HEK293 (cell line): ENCODE measurements around the gene LCN6.

ENCODE experiments used
- KLF9 ChIP-seq: fragments of 450-650 bp; formaldehyde crosslinking; IDR thresholded peaks from 2 replicates; pipeline ENCODE4 v1.5.1; 2016; ENCODE audit warnings: missing biosample characterization, missing genetic modification characterization, low read depth
- MEIS1 ChIP-seq: sonication (generic); formaldehyde crosslinking; IDR thresholded peaks from 2 replicates; pipeline ENCODE4 v1.8.1; 2022; ENCODE audit warnings: missing genetic modification reagents, mild to moderate bottlenecking, borderline replicate concordance
- OSR2 ChIP-seq: fragments of 450-650 bp; formaldehyde crosslinking; IDR thresholded peaks from 2 replicates; pipeline ENCODE4 v1.5.1; 2016; ENCODE audit warnings: missing biosample characterization, missing genetic modification characterization
- RBAK ChIP-seq: fragments of 450-650 bp; formaldehyde crosslinking; IDR thresholded peaks from 2 replicates; pipeline ENCODE4 v1.5.1; 2016; ENCODE audit warnings: missing biosample characterization, missing genetic modification characterization
- ZBTB20 ChIP-seq: fragments of 450-650 bp; formaldehyde crosslinking; IDR thresholded peaks from 2 replicates; pipeline ENCODE4 v1.5.1; 2016; ENCODE audit warnings: missing biosample characterization, missing genetic modification characterization
- ZBTB48 ChIP-seq: fragments of 450-650 bp; formaldehyde crosslinking; IDR thresholded peaks from 2 replicates; pipeline ENCODE4 v1.5.1; 2016; ENCODE audit warnings: missing biosample characterization, missing genetic modification characterization
- ZFP3 ChIP-seq: fragments of 450-650 bp; formaldehyde crosslinking; IDR thresholded peaks from 2 replicates; pipeline ENCODE4 v1.5.1; 2016; ENCODE audit warnings: low read depth, missing biosample characterization, missing genetic modification characterization
- ZIC2 ChIP-seq: fragments of 450-650 bp; formaldehyde crosslinking; IDR thresholded peaks from 2 replicates; pipeline ENCODE4 v1.5.1; 2016; ENCODE audit warnings: missing biosample characterization, missing genetic modification characterization
- ZNF112 ChIP-seq: fragments of 450-650 bp; formaldehyde crosslinking; IDR thresholded peaks from 2 replicates; pipeline ENCODE4 v1.5.0; 2017; ENCODE audit warnings: missing biosample characterization, missing genetic modification characterization
- ZNF114 ChIP-seq: fragments of 450-650 bp; formaldehyde crosslinking; IDR thresholded peaks from 2 replicates; pipeline ENCODE4 v1.5.0; 2017; ENCODE audit warnings: missing biosample characterization, missing genetic modification characterization
- ZNF138 ChIP-seq: fragments of 450-650 bp; formaldehyde crosslinking; IDR thresholded peaks from 2 replicates; pipeline ENCODE4 v1.5.1; 2016; ENCODE audit warnings: missing biosample characterization, missing genetic modification characterization, borderline replicate concordance
- ZNF174 ChIP-seq: fragments of 450-650 bp; formaldehyde crosslinking; IDR thresholded peaks from 2 replicates; pipeline ENCODE4 v1.5.0; 2017; ENCODE audit warnings: missing biosample characterization, mild to moderate bottlenecking, missing genetic modification characterization
- ZNF221 ChIP-seq: fragments of 450-650 bp; formaldehyde crosslinking; IDR thresholded peaks from 2 replicates; pipeline ENCODE4 v1.5.1; 2017; ENCODE audit warnings: missing biosample characterization, missing genetic modification characterization, borderline replicate concordance
- ZNF223 ChIP-seq: fragments of 450-650 bp; formaldehyde crosslinking; IDR thresholded peaks from 2 replicates; pipeline ENCODE4 v1.5.1; 2016; ENCODE audit warnings: missing biosample characterization, missing genetic modification characterization
- ZNF280D ChIP-seq: fragments of 450-650 bp; formaldehyde crosslinking; IDR thresholded peaks from 2 replicates; pipeline ENCODE4 v1.5.1; 2016; ENCODE audit warnings: missing biosample characterization, missing genetic modification characterization
- ZNF394 ChIP-seq: fragments of 450-650 bp; formaldehyde crosslinking; IDR thresholded peaks from 2 replicates; pipeline ENCODE4 v1.5.1; 2016; ENCODE audit warnings: missing biosample characterization, missing genetic modification characterization, mild to moderate bottlenecking, moderate library complexity, borderline replicate concordance
- ZNF416 ChIP-seq: fragments of 450-650 bp; formaldehyde crosslinking; IDR thresholded peaks from 2 replicates; pipeline ENCODE4 v1.5.1; 2016; ENCODE audit warnings: missing biosample characterization, missing genetic modification characterization
- ZNF473 ChIP-seq: fragments of 450-650 bp; formaldehyde crosslinking; IDR thresholded peaks from 2 replicates; pipeline ENCODE4 v1.5.1; 2017; ENCODE audit warnings: missing biosample characterization, missing genetic modification characterization
- ZNF501 ChIP-seq: fragments of 450-650 bp; formaldehyde crosslinking; IDR thresholded peaks from 2 replicates; pipeline ENCODE4 v1.5.1; 2016; ENCODE audit warnings: missing biosample characterization, missing genetic modification characterization
- ZNF530 ChIP-seq: fragments of 450-650 bp; formaldehyde crosslinking; IDR thresholded peaks from 2 replicates; pipeline ENCODE4 v1.5.1; 2016; ENCODE audit warnings: low read depth, missing biosample characterization, missing genetic modification characterization
- ZNF549 ChIP-seq: fragments of 450-650 bp; IDR thresholded peaks from 2 replicates; pipeline ENCODE4 v1.5.1; 2018; ENCODE audit warnings: missing biosample characterization, missing genetic modification characterization, mild to moderate bottlenecking, inconsistent platforms, moderate library complexity
- ZNF558 ChIP-seq: fragments of 450-650 bp; formaldehyde crosslinking; IDR thresholded peaks from 2 replicates; pipeline ENCODE4 v1.5.1; 2016; ENCODE audit warnings: missing biosample characterization, missing genetic modification characterization
- ZNF623 ChIP-seq: fragments of 450-650 bp; formaldehyde crosslinking; IDR thresholded peaks from 2 replicates; pipeline ENCODE4 v1.5.1; 2016; ENCODE audit warnings: missing biosample characterization, missing genetic modification characterization
- ZNF629 ChIP-seq: fragments of 450-650 bp; formaldehyde crosslinking; IDR thresholded peaks from 2 replicates; pipeline ENCODE4 v1.5.1; 2017; ENCODE audit warnings: missing biosample characterization, missing genetic modification characterization
- ZNF670 ChIP-seq: fragments of 450-650 bp; formaldehyde crosslinking; IDR thresholded peaks from 2 replicates; pipeline ENCODE4 v1.5.1; 2016; ENCODE audit warnings: missing biosample characterization, missing genetic modification characterization, low read depth
- ZNF677 ChIP-seq: fragments of 450-650 bp; IDR thresholded peaks from 2 replicates; pipeline ENCODE4 v1.5.0; 2018; ENCODE audit warnings: missing biosample characterization, mild to moderate bottlenecking, missing genetic modification characterization, moderate library complexity
- ZXDB ChIP-seq: fragments of 450-650 bp; formaldehyde crosslinking; IDR thresholded peaks from 2 replicates; pipeline ENCODE4 v1.5.1; 2016; ENCODE audit warnings: missing biosample characterization, missing genetic modification characterization
- TF ChIP-seq, protein P1 (sequence below): fragments of 450-650 bp; formaldehyde crosslinking; IDR thresholded peaks from 2 replicates; pipeline ENCODE4 v1.5.1; 2016; ENCODE audit warnings: missing biosample characterization, missing genetic modification characterization
- TF ChIP-seq, protein P2 (sequence below): fragments of 450-650 bp; formaldehyde crosslinking; IDR thresholded peaks from 2 replicates; pipeline ENCODE4; 2016; ENCODE audit warnings: missing biosample characterization, missing genetic modification characterization
- TF ChIP-seq, protein P3 (sequence below): fragments of 450-650 bp; formaldehyde crosslinking; IDR thresholded peaks from 2 replicates; pipeline ENCODE4 v1.5.1; 2017; ENCODE audit warnings: missing biosample characterization, missing genetic modification characterization

Gene LCN6

GRCh38 chr9:136790640-136791515 is 42.6 kb upstream of the LCN6 start, which contains the start of gene TMEM141 (continued):
- TF ChIP-seq ZNF280D (tag by site-specific recombination) = no peak
- no peak for TF ChIP-seq ZNF670 (tag by site-specific recombination)
- TF ChIP-seq ZNF549 (tag by site-specific recombination) = no peak
- no peak for TF ChIP-seq MEIS1
- no peak for TF ChIP-seq ZFP3 (tag by site-specific recombination)
- TF ChIP-seq OSR2 = peak; percentile 79
- no peak for TF ChIP-seq ZNF473 (tag by site-specific recombination)
- TF ChIP-seq RBAK (tag by site-specific recombination) = no peak
- no peak for TF ChIP-seq ZNF416
- peak; percentile 94 for TF ChIP-seq KLF9 (tag by site-specific recombination)
- TF ChIP-seq ZNF530 (tag by site-specific recombination) = no peak
- TF ChIP-seq ZNF114 (tag by site-specific recombination) = no peak
- TF ChIP-seq, protein P1, sequence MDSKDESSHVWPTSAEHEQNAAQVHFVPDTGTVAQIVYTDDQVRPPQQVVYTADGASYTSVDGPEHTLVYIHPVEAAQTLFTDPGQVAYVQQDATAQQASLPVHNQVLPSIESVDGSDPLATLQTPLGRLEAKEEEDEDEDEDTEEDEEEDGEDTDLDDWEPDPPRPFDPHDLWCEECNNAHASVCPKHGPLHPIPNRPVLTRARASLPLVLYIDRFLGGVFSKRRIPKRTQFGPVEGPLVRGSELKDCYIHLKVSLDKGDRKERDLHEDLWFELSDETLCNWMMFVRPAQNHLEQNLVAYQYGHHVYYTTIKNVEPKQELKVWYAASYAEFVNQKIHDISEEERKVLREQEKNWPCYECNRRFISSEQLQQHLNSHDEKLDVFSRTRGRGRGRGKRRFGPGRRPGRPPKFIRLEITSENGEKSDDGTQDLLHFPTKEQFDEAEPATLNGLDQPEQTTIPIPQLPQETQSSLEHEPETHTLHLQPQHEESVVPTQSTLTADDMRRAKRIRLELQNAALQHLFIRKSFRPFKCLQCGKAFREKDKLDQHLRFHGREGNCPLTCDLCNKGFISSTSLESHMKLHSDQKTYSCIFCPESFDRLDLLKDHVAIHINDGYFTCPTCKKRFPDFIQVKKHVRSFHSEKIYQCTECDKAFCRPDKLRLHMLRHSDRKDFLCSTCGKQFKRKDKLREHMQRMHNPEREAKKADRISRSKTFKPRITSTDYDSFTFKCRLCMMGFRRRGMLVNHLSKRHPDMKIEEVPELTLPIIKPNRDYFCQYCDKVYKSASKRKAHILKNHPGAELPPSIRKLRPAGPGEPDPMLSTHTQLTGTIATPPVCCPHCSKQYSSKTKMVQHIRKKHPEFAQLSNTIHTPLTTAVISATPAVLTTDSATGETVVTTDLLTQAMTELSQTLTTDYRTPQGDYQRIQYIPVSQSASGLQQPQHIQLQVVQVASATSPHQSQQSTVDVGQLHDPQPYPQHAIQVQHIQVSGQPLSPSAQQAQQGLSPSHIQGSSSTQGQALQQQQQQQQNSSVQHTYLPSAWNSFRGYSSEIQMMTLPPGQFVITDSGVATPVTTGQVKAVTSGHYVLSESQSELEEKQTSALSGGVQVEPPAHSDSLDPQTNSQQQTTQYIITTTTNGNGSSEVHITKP = peak; percentile 70
- TF ChIP-seq ZNF501 (tag by site-specific recombination) = no peak
- no peak for TF ChIP-seq ZNF394 (tag by site-specific recombination)
- TF ChIP-seq ZNF223 (tag by site-specific recombination) = no peak
- TF ChIP-seq ZNF221 (tag by site-specific recombination) = no peak
- no peak for TF ChIP-seq ZNF174 (tag by site-specific recombination)
- TF ChIP-seq ZNF623 (tag by site-specific recombination) = no peak
- TF ChIP-seq ZBTB20 = 0 out of 2 replicates have a peak, but pooled peaks have one; percentile 57
- TF ChIP-seq ZNF138 = no peak
- TF ChIP-seq, protein P2, sequence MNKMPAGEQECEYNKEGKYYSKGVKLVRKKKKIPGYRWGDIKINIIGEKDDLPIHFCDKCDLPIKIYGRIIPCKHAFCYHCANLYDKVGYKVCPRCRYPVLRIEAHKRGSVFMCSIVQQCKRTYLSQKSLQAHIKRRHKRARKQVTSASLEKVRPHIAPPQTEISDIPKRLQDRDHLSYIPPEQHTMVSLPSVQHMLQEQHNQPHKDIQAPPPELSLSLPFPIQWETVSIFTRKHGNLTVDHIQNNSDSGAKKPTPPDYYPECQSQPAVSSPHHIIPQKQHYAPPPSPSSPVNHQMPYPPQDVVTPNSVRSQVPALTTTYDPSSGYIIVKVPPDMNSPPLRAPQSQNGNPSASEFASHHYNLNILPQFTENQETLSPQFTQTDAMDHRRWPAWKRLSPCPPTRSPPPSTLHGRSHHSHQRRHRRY = no peak
- TF ChIP-seq ZNF558 = no peak
- no peak for TF ChIP-seq ZXDB (tag by site-specific recombination)
- TF ChIP-seq ZBTB48 (tag by site-specific recombination) = no peak
- peak; percentile 50 for TF ChIP-seq ZIC2 (tag by site-specific recombination)
- TF ChIP-seq, protein P3, sequence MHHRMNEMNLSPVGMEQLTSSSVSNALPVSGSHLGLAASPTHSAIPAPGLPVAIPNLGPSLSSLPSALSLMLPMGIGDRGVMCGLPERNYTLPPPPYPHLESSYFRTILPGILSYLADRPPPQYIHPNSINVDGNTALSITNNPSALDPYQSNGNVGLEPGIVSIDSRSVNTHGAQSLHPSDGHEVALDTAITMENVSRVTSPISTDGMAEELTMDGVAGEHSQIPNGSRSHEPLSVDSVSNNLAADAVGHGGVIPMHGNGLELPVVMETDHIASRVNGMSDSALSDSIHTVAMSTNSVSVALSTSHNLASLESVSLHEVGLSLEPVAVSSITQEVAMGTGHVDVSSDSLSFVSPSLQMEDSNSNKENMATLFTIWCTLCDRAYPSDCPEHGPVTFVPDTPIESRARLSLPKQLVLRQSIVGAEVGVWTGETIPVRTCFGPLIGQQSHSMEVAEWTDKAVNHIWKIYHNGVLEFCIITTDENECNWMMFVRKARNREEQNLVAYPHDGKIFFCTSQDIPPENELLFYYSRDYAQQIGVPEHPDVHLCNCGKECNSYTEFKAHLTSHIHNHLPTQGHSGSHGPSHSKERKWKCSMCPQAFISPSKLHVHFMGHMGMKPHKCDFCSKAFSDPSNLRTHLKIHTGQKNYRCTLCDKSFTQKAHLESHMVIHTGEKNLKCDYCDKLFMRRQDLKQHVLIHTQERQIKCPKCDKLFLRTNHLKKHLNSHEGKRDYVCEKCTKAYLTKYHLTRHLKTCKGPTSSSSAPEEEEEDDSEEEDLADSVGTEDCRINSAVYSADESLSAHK = no peak
- TF ChIP-seq ZNF677 = no peak
- peak; percentile 20; the same call in 1 of the 2 replicates for TF ChIP-seq ZNF629 (tag by site-specific recombination)
- TF ChIP-seq ZNF112 (tag by site-specific recombination) = no peak
